ENCODE results near the gene CETP. TPM values are rescaled to one million over a fixed set of nuclear protein-coding genes. Genes with fewer than 3 reads are reported as not detected.

CETP gene
- total and polyA plus RNA-seq, 2 of the 8 experiments (the other 6 are each of a cell fraction or from before 2014, with no cell fraction given), result not detected

DNA sequence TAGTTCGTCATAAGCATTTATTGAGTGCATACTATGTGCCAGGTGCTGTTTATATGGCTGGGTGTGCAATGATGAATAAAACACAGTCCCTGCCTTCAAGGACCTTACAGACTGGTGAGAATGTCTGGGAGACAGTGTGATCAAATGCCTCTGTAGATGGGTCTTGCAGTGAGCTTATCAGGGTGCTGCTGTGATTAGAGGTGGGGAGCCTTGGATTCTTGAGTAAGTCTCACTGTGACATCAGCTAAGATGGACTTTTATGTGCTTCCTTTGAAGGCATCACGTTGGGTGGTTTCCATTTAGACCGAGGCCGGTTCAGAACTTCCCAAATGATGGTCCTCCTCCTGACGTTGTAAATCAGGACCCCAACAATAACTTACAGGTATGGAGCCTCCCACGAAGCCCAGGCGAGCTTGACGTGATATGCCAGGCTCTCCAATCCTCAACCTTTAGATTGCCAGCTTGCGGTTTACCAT lies 19.9 kb upstream of the CETP start:
- Histone ChIP-seq H2BK15ac (ENCODE audit: low read length) (no peak overlapping the region), H3K27me3 (replicated peaks in 1 of 4; ENCODE audit: control insufficient read depth in 3 of 4, extremely low read depth in 1 of 4, insufficient read depth in 3 of 4, low read length in 3 of 4) (no peaks in the 10 kb centered on the region), H2BK20ac (ENCODE audit: low read length) (no peak overlapping the region), H3K23me2 (ENCODE audit: low read depth, low read length) (no peaks in the 10 kb centered on the region), H3K4ac (replicated peaks; ENCODE audit: insufficient read length, low read depth, low read length) (no peak overlapping the region), H3K36me3 (ENCODE audit: control insufficient read depth in 2 of 4, insufficient read depth in 4 of 4, low read length in 3 of 4) (peaks cover 13 to 76% (median 60%) of the 10 kb centered on the region in 4 experiments), H3K14ac (ENCODE audit: insufficient read length) (no peak overlapping the region), H3K79me2 (ENCODE audit: control insufficient read depth in 1 of 2, insufficient read depth in 2 of 2, low read length in 2 of 2) (no peaks in the 10 kb centered on the region), H3K23ac (ENCODE audit: insufficient read length) (no peak overlapping the region), H2AK5ac (ENCODE audit: low read depth, low read length) (no peak overlapping the region), H3K4me2 (ENCODE audit: insufficient read depth in 1 of 2, low read depth in 2 of 2, low read length in 2 of 2) (no peak overlapping the region), H3K9me3 (ENCODE audit: insufficient read depth in 2 of 2, low read depth in 1 of 2, low read length in 1 of 2) (no peaks in the 10 kb centered on the region), H2AFZ (ENCODE audit: low read length) (no peak overlapping the region), H3K79me1 (ENCODE audit: low read depth, low read length) (no peaks in the 10 kb centered on the region), H3K4me3 (ENCODE audit: extremely low read depth in 1 of 4, insufficient read depth in 2 of 4, low read depth in 3 of 4, low read length in 4 of 4) (no peak overlapping the region), H3K27ac (ENCODE audit: low read depth, low read length) (no peak overlapping the region), H2BK5ac (ENCODE audit: low read depth, low read length) (no peak overlapping the region), H3K9ac (replicated peaks in 1 of 4; ENCODE audit: extremely low read depth in 1 of 4, low read depth in 3 of 4, low read length in 3 of 4) (no peak overlapping the region), H3K4me1 (replicated peaks in 1 of 4; ENCODE audit: control insufficient read depth in 3 of 4, insufficient read depth in 4 of 4, low read length in 3 of 4) (no peaks in the 10 kb centered on the region), H4K91ac (replicated peaks; ENCODE audit: insufficient read length, low read length) (no peak overlapping the region), H4K8ac (ENCODE audit: extremely low read depth, insufficient read depth, low read length) (no peak overlapping the region), H4K20me1 (replicated peaks in 1 of 2; ENCODE audit: control insufficient read depth in 1 of 2, insufficient read depth in 2 of 2, low read length in 2 of 2) (peaks cover 2 to 3% of the 10 kb centered on the region in 2 experiments), H3K18ac (ENCODE audit: extremely low read depth, low read length) (no peak overlapping the region), H2BK12ac (ENCODE audit: low read depth, low read length) (no peak overlapping the region), H4K5ac (ENCODE audit: insufficient read length, low read depth, low read length) (no peak overlapping the region), H2BK120ac (replicated peaks; ENCODE audit: low read depth, low read length) (no peak overlapping the region), H3K56ac (replicated peaks; ENCODE audit: insufficient read length, low read depth, low read length) (no peak overlapping the region)
- FAIRE-seq (no peak), DNase-seq (ENCODE audit: low read depth in 1 of 2, low spot score in 2 of 2) (no peak)
- TF ChIP-seq SIRT6 (IDR thresholded peaks at IDR 0.05; ENCODE audit: low read length), result no peak
- TF ChIP-seq POLR2A (IDR thresholded peaks at IDR 0.05; ENCODE audit: control extremely low read depth in 1 of 2, low read depth in 2 of 2, low read length in 2 of 2), result peak in 1 of 2 experiments; percentile 48; a peak in 1 of 3 replicates
- CTCF ChIA-PET (ENCODE audit: partially characterized antibody), result interaction anchor here (0.7 to 1.9 kb wide), 6 partner anchors 9 to 876 kb away, joined by 3 to 15 read pairs (median 3); no protein-coding TSS in a partner anchor
- 84% methylated on average over 9 of the region's 9 CpGs; no CpG with 5 or more reads in 1 of the 2 experiments for WGBS, 2 experiments (ENCODE audit: extremely low coverage in 1 of 2, insufficient coverage in 1 of 2, insufficient read length in 1 of 2, insufficient replicate concordance in 2 of 2, low coverage in 1 of 2, low lambda C conversion rate in 2 of 2, missing lambda C conversion rate in 1 of 2)
- POLR2A ChIA-PET (ENCODE audit: partially characterized antibody), result interaction anchor here (0.6 to 8.0 kb wide), 7 partner anchors 8 to 86 kb away, joined by 3 to 125 read pairs (median 3); partner anchors contain the start of gene HERPUD1
